Activated T-cell treated with anti-CD3 and anti-CD28 coated beads, Interleukin-2, amount 50 U/mL, for 24 hours (primary cell): ENCODE results near the gene ORC3.
"Not testable (repeated sequence)": the region's sequence is repeated elsewhere in the genome, so short reads cannot be mapped to it uniquely, and the experiment has no call there.

Experiments used
- DNase-seq: peaks from one replicate; pipeline ENCODE4 v3.0.0-alpha.2; 2020
- H3K27ac Mint-ChIP-seq: 2 replicates; pipeline ENCODE4 v1.8.0; 2020; ENCODE audit warnings: mild to moderate bottlenecking, mixed read lengths
- H3K27me3 Mint-ChIP-seq: 2 replicates; pipeline ENCODE4 v1.8.0; 2020; ENCODE audit warnings: mixed read lengths
- H3K36me3 Mint-ChIP-seq: 2 replicates; pipeline ENCODE4 v1.8.0; 2020; ENCODE audit warnings: low read depth, mixed read lengths
- H3K4me1 Mint-ChIP-seq: 2 replicates; pipeline ENCODE4 v1.8.0; 2020; ENCODE audit warnings: low read depth, mixed read lengths
- H3K4me3 Mint-ChIP-seq: 2 replicates; pipeline ENCODE4 v1.8.0; 2020; ENCODE audit warnings: mild to moderate bottlenecking, moderate library complexity, mixed read lengths
- H3K9me3 Mint-ChIP-seq: 2 replicates; pipeline ENCODE4 v1.8.0; 2020; ENCODE audit warnings: mixed read lengths

ORC3 gene

GRCh38 chr6:87683890-87684289, 94.0 kb downstream of the ORC3 start:
- no peak for DNase-seq
- Mint-ChIP-seq H3K27ac (peak overlapping the region; percentile 40), H3K27me3 (no peaks in the 10 kb centered on the region), H3K4me1 (peaks cover 75% of the 10 kb centered on the region), H3K9me3 (no peaks in the 10 kb centered on the region), H3K4me3 (no peak overlapping the region), H3K36me3 (peaks cover 71% of the 10 kb centered on the region)

- Mint-ChIP-seq H3K36me3 (peaks cover 69% of the 10 kb centered on the region), H3K4me3 (no peak overlapping the region), H3K9me3 (no peaks in the 10 kb centered on the region), H3K4me1 (peaks cover 77% of the 10 kb centered on the region), H3K27me3 (no peaks in the 10 kb centered on the region), H3K27ac (no peak overlapping the region)
- DNase-seq = no peak
Observed at GRCh38 chr6:87684895-87685654, 95.1 kb downstream of the ORC3 start.

- Mint-ChIP-seq H3K4me1 (peaks cover 83% of the 10 kb centered on the region), H3K36me3 (peaks cover 65% of the 10 kb centered on the region), H3K27ac (peak overlapping the region; percentile 20)
- H3K9me3 Mint-ChIP-seq, H3K4me3 Mint-ChIP-seq, H3K27me3 Mint-ChIP-seq, DNase-seq: not testable (repeated sequence)
Observed at GRCh38 chr6:87686636-87687205, 96.8 kb downstream of the ORC3 start.

- H3K27ac Mint-ChIP-seq = peak overlapping the region; percentile 20
Observed at GRCh38 chr6:87687296-87687695, 97.4 kb downstream of the ORC3 start.

GRCh38 chr6:87687893-87688292, 98.0 kb downstream of the ORC3 start:
- peaks cover 82% of the 10 kb centered on the region for H3K4me1 Mint-ChIP-seq
- not testable (repeated sequence) for DNase-seq, H3K27me3 Mint-ChIP-seq, H3K4me3 Mint-ChIP-seq, H3K27ac Mint-ChIP-seq, H3K9me3 Mint-ChIP-seq
- H3K36me3 Mint-ChIP-seq = peaks cover 68% of the 10 kb centered on the region

More at GRCh38 chr6:87687296-87687695, 97.4 kb downstream of the ORC3 start:
- Mint-ChIP-seq H3K9me3 (no peaks in the 10 kb centered on the region), H3K27me3 (no peaks in the 10 kb centered on the region), H3K4me1 (peaks cover 83% of the 10 kb centered on the region), H3K4me3 (no peak overlapping the region), H3K36me3 (peaks cover 65% of the 10 kb centered on the region)
- no peak for DNase-seq

GRCh38 chr6:87690441-87690840, 100.5 kb downstream of the ORC3 start:
- peaks cover 80% of the 10 kb centered on the region for H3K4me1 Mint-ChIP-seq
- H3K27me3 Mint-ChIP-seq = no peaks in the 10 kb centered on the region
- peak overlapping the region; percentile 14 for H3K27ac Mint-ChIP-seq
- no peaks in the 10 kb centered on the region for H3K9me3 Mint-ChIP-seq
- peaks cover 68% of the 10 kb centered on the region for H3K36me3 Mint-ChIP-seq
- no peak for DNase-seq
- H3K4me3 Mint-ChIP-seq = no peak overlapping the region

GRCh38 chr6:87692086-87692485, 102.2 kb downstream of the ORC3 start:
- Mint-ChIP-seq H3K27me3 (no peaks in the 10 kb centered on the region), H3K27ac (peak overlapping the region; percentile 29), H3K36me3 (peaks cover 62% of the 10 kb centered on the region), H3K9me3 (no peaks in the 10 kb centered on the region), H3K4me1 (peaks cover 78% of the 10 kb centered on the region), H3K4me3 (no peak overlapping the region)
- DNase-seq = no peak

GRCh38 chr6:87696817-87697216, 106.9 kb downstream of the ORC3 start:
- DNase-seq, H3K9me3 Mint-ChIP-seq, H3K27ac Mint-ChIP-seq, H3K27me3 Mint-ChIP-seq, H3K4me3 Mint-ChIP-seq: not testable (repeated sequence)
- Mint-ChIP-seq H3K36me3 (peaks cover 70% of the 10 kb centered on the region), H3K4me1 (peaks cover 68% of the 10 kb centered on the region)

- H3K27me3 Mint-ChIP-seq = no peaks in the 10 kb centered on the region
Observed at GRCh38 chr6:87697581-87698546, 107.9 kb downstream of the ORC3 start.

GRCh38 chr6:87698547-87699006, 108.6 kb downstream of the ORC3 start:
- Mint-ChIP-seq H3K27me3 (no peaks in the 10 kb centered on the region), H3K27ac (peak overlapping the region; percentile 94), H3K4me1 (peaks cover 62% of the 10 kb centered on the region), H3K4me3 (peak overlapping the region; percentile 90), H3K9me3 (no peaks in the 10 kb centered on the region), H3K36me3 (peaks cover 56% of the 10 kb centered on the region)
- DNase-seq = no peak

More at GRCh38 chr6:87697581-87698546, 107.9 kb downstream of the ORC3 start:
- H3K36me3 Mint-ChIP-seq = peaks cover 63% of the 10 kb centered on the region
- no peaks in the 10 kb centered on the region for H3K9me3 Mint-ChIP-seq
- peaks cover 66% of the 10 kb centered on the region for H3K4me1 Mint-ChIP-seq
- peak overlapping the region; percentile 90 for H3K4me3 Mint-ChIP-seq
- DNase-seq = no peak
- H3K27ac Mint-ChIP-seq = peak overlapping the region; percentile 94

- Mint-ChIP-seq H3K4me1 (peaks cover 52% of the 10 kb centered on the region), H3K27ac (peak overlapping the region; percentile 94), H3K9me3 (no peaks in the 10 kb centered on the region), H3K27me3 (no peaks in the 10 kb centered on the region), H3K36me3 (peaks cover 53% of the 10 kb centered on the region), H3K4me3 (peak overlapping the region; percentile 90)
- no peak for DNase-seq
Observed at GRCh38 chr6:87699576-87699975, 109.6 kb downstream of the ORC3 start.

- Mint-ChIP-seq H3K9me3 (no peaks in the 10 kb centered on the region), H3K36me3 (peaks cover 53% of the 10 kb centered on the region), H3K4me1 (peaks cover 54% of the 10 kb centered on the region), H3K27me3 (no peaks in the 10 kb centered on the region), H3K27ac (peak overlapping the region; percentile 94), H3K4me3 (peak overlapping the region; percentile 90)
- peak; percentile 57 for DNase-seq
Observed at GRCh38 chr6:87700397-87701343, 110.7 kb downstream of the ORC3 start.

- DNase-seq = no peak
- no peaks in the 10 kb centered on the region for H3K27me3 Mint-ChIP-seq
- no peaks in the 10 kb centered on the region for H3K9me3 Mint-ChIP-seq
- peak overlapping the region; percentile 90 for H3K4me3 Mint-ChIP-seq
- H3K4me1 Mint-ChIP-seq = peaks cover 50% of the 10 kb centered on the region
- H3K36me3 Mint-ChIP-seq = peaks cover 49% of the 10 kb centered on the region
- peak overlapping the region; percentile 94 for H3K27ac Mint-ChIP-seq
Observed at GRCh38 chr6:87701344-87701675, 111.4 kb downstream of the ORC3 start.
